GM19463 (cell line): Measurements from ENCODE around the gene PRR23E.

Experiments
- ATAC-seq: cut with Tn5 transposase; IDR thresholded peaks from one replicate; pipeline ENCODE4 v1.9.1; 2021; ENCODE audit warnings: mild to moderate bottlenecking, moderate library complexity; ENCODE audit not compliant: unreplicated experiment

PRR23E gene

GRCh38 chr3:127207727-127208482, 15.0 kb downstream of the PRR23E start:
- no peak for ATAC-seq

- ATAC-seq, result no peak
Observed at GRCh38 chr3:127208483-127209100, 15.7 kb downstream of the PRR23E start.

DNA sequence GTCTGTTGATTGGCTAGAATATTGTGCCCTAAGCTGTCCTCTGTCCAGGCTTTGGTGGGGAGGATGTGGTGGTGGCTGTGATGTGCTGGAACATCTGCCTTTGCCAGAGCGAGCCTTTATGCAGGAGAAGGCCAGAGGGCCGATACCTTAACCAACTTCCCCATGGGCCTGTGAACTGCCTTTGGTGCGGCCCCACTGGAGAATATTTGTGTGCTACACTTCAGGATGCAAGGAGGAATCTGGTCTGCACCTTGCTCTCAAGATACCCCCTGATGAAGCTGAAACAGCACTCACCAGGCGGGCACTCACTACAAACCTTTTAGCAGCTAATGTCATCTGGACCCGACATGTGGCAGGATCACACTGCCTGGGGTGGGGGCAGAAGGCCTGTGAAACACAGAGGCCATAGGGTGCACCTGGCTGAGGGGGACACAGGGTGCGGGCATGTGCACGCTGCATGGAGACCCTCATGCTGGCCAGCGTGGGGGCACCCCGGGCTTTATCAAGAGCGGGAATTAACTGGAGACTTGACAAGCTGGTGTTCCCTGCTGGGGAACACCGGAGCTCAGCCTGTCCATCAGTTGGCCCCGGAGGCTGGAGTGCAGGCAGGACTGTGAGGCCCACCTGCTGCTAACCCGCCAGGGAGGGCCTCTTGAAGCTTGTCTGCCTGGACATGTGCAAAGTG, 16.4 kb downstream of the PRR23E start:
- no peak for ATAC-seq

DNA sequence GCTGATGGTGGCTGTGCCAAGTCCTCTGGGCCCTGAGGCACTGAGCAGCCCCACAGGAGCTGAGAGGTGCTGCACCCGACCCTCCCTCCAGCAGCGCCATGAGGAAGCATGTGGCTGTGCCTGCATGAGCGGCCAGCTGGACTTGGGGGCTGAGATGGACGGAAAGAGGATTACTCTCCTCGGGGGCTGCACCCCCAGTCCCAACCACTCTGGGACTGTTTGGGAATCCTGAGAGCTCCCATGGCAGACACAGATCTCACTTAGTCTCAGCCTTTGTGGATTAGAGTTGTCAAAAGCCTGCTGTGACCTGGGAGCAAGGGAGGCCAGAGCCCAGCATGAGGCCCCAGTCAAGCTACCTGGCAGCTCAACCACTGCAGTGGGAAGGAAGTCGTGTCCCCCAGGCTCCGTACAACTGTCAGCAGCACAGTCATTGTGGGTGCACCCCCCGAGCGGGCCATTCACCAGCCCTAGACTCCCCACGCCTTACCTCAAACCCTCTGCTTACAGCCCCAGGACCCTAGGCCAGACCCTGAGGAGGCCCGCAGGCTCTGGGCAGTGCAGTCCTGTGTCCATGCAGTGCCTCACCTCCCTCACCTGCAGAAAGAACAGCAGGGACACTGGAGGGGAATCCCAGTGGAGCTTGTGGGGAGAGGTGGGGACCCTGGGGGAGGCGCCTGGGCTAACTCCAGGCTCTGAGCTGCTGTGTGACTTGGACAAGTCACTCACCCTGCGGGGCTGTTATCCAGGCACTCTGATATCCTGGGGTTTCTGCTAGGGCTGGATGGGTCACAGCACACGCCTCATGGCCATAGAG, 17.1 kb downstream of the PRR23E start:
- ATAC-seq, result no peak

- ATAC-seq, result no peak
Observed at GRCh38 chr3:127210654-127210943, 17.7 kb downstream of the PRR23E start.

- ATAC-seq, result no peak
Observed at GRCh38 chr3:127211118-127212060, 18.5 kb downstream of the PRR23E start.

- ATAC-seq, result no peak
Observed at GRCh38 chr3:127212231-127212630, 19.3 kb downstream of the PRR23E start.

GRCh38 chr3:127212711-127213110, 19.8 kb downstream of the PRR23E start:
- no peak for ATAC-seq

DNA sequence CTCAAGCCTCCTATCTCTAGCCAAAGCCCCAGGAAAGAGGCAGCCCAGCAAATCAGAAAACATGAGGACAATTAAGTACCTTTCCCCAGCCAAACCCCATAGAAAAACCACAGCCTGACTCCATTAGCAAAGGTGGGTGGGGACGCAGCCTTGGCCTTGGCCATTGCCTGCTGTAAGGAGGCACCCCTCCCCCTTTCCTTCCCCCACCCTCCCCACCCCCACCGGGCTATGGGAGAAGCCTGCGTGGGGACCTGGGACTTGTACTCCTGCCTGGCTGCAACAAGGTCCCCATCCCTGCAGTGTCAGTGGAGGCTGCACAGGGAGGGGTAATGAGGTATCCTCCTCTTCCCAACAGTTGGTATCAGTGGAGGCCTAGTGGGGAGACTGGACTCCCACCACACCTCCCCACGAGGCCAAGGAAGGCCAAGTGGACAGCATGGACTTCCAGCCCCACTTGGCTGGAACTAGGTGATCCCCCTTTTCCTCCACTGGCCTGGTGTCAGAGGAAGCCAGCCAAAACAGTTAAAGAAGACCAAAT, 20.5 kb downstream of the PRR23E start:
- no peak for ATAC-seq

DNA sequence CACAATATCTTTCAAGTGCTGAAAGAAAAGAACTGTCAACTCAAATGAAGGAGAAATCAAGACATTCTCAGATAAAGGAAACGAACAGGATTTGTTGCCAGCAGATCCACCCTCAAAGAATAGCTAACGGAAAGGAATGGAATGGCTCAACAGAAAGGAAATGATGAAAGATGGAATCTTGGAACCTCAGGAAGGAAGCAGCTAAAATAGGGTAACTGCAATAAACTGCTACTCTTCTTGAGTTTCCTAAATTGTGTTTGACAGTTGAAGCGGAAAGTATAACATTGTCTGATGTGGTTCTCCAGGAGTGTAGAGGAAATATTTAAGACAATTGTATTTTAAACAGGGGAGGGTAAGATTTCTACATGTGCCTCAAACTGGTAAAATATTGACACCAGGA, 22.0 kb downstream of the PRR23E start:
- ATAC-seq, result no peak

DNA sequence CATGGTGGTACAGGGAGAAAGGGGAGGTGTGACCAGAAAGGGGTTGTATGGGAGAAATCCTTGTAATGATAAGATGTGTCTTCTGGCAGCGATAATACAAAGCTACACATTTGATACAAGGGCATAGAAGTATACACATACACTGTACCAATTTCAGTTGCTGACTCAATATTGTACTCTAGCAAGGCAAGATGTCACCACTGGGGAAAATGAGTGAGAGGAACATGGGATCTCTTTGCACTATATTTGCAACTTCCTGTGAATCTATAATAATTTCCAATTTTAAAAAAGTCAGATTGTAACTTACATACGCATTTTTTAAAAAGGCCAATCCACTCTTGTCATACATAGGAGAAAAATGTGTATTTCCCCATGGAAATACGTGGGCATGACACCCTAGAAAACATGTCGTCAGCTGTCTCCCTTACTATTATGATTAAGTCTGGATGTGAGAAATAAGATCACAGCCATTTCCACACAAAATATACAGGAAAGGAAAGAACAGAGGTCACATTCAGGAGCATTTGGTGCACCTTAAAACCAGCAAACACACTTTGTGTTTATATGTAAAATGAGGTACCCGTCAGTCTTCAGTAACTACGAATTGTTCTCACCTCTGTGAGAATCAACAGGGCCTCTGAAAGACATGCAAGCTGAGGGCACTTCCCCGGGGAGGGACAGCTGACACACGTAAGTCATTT, 22.9 kb downstream of the PRR23E start:
- ATAC-seq, result no peak

DNA sequence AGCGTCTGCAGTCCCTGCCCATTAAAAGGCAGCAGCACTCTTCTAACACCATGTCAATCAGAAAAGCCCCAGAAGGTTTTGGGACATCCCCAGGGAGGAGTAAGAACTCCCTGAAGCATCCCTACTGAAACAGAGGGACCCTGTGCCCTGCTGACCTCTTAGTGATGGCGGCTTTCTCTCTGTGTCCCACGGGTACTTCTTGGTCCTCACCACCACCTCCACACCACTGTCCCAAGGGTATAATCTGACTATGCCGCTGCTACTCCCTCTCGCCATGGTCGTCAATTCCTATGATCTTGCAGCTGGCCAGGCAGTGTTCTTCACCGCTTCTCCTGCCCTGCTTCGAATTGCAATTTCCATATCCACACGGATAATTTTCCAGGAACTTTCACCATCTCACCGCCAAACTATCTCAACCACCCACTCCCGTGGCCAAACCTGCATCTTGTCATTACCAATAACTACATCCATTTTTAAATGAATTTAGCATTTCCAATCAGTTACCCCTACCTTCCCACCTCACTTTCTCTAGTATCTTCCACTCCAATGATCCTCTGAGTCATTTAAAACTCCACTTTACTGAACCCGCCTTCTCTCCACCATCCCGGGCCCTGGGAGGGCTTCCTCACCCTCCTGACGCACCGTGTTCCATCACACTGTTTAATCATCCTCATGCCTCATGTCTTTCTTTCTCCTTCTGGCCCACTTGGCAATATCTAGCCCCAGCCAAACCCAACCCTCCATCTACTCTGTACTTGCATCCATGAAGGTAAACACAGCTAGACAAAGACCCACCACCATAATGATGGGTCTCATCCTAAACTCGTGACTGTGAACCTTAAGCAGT, 23.7 kb downstream of the PRR23E start:
- peak; percentile 57 for ATAC-seq

DNA sequence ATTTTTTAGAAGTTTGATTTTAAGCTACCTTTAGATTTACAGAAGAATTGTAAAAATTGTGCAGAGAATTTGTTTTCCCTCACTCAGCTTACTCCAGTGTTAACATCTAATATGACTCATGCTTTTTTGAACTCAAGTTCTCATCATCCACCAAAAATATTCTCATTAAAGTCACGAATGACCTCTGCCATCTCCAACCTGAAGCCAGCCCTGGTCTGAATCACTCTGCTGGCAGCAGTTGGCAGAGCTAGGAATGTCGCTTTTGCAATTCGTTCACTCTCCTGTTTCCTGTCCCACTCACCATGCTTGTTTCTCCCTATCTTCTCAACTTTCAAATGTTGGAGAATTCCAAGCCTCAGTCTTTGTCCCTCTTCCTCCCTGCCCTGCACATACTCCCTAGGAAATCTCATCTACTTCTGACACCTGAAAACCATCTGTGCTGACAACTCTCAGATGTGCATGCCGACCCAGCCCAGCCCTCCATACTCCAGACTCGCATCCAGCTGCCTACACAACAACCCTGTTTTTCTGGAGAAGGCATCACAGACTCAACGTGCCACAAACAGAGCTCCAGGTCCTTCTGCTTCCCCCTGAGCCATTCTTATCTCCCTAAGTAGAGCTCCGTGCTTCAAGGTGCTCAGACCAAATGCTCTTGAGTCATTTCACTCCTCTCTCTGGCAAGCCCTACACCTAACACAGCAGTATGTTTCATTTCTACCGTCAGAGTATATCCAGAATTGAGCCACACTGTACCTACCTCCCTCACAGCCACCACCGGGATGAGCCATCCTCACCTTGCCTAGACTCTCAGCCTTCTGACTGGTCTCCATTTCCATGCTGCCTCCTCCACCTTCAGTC, 24.9 kb downstream of the PRR23E start:
- ATAC-seq, result no peak

GRCh38 chr3:127218454-127218922, 25.6 kb downstream of the PRR23E start:
- ATAC-seq, result no peak

DNA sequence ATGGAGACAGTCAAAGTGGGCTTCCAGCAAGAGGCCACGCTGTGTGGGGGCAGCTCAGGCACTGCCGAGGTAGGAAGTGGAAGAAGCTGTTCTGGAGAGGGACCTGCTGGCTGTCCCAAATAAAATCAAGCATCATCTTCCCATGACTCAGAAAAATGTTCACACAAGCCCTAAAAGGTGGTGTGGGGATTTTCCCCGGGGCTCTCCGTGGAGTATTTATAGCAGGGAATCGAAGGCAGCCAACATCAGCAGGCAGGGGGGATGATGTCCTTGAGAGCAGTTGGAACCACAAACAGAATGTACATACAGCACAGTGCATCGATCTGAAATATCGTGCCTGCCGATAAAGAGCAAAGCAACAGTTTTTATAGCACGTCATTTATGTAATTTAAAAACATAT, 27.6 kb downstream of the PRR23E start:
- no peak for ATAC-seq

DNA sequence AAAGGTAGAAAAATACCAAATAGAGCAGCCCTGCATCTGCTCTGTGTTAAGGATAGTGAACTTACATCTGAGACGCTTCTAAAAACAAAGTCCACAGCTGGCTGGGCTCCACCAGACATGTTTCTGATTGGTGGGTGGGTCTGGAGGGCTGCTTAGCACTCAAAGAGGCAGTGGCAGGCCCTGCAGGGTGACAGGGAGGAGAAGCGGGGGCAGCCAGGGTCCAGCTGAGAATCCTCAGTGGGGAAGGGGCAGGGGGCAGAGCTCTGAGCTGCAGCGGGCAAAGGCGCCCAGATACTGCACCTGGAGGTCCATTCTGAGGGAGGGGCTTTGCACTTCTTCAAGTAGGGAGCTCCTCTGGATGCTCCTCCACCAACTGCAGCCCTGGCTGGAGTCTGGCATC, 28.1 kb downstream of the PRR23E start:
- no peak for ATAC-seq

GRCh38 chr3:127221446-127222035, 28.6 kb downstream of the PRR23E start:
- ATAC-seq, result no peak
